NB4 (cell line): Measurements from ENCODE around the gene FZD8.

Source experiments
- CTCF ChIP-seq: IDR thresholded peaks from one replicate; pipeline ENCODE4 v1.5.1; 2012; ENCODE audit warnings: low read depth, low read length
- MAX ChIP-seq: IDR thresholded peaks from 2 replicates; pipeline ENCODE4 v1.6.1; 2011; ENCODE audit warnings: low read depth, low read length
- POLR2A ChIP-seq: IDR thresholded peaks from 2 replicates; pipeline ENCODE4 v1.6.1; 2011; ENCODE audit warnings: mild to moderate bottlenecking; ENCODE audit not compliant: insufficient read length; ENCODE audit errors: extremely low read depth

GRCh38 chr10:35632027-35632426, 10.1 kb downstream of the FZD8 start:
- TF ChIP-seq CTCF (no peak), POLR2A (no peak), MAX (no peak)
